GM10248 (cell line): ENCODE measurements around the gene SIGLEC7.

ENCODE experiments used
- CTCF ChIA-PET: fragments of 300-600 bp; sonication (Branson Sonifier 250); formaldehyde crosslinking; extraction: SDS; loops from one replicate; lab custom pipeline; 2021; ENCODE audit warnings: antibody characterized with exemption; lab: Yijun Ruan, JAX
- POLR2A ChIA-PET: fragments of 350-650 bp; sonication (Branson Sonifier 250); formaldehyde crosslinking; extraction: SDS; loops from one replicate; lab custom pipeline; 2020; ENCODE audit warnings: antibody characterized with exemption; lab: Yijun Ruan, JAX
- DNase-seq: peaks from one replicate; pipeline ENCODE4 v3.0.0; 2012; ENCODE audit errors: extremely low spot score
- CTCF ChIP-seq: IDR thresholded peaks from 2 replicates; pipeline ENCODE4 v1.5.1; 2012; ENCODE audit warnings: mild to moderate bottlenecking, low read depth; ENCODE audit errors: extremely low read depth, missing control alignments, control extremely low read depth

Gene SIGLEC7

GRCh38 chr19:51186323-51186722 lies 44.2 kb downstream of the SIGLEC7 start:
- POLR2A ChIA-PET: interaction anchor here (0.6 kb wide), 1 partner anchor 53 kb away, joined by 3 read pairs; no protein-coding TSS in a partner anchor

GRCh38 chr19:51187395-51188226 lies 45.5 kb downstream of the SIGLEC7 start:
- POLR2A ChIA-PET: no interaction called here
- no peak for TF ChIP-seq CTCF
- DNase-seq: no peak
- CTCF ChIA-PET: interaction anchor here (0.9 to 1.2 kb wide), 3 partner anchors 12 to 39 kb away, joined by 3 read pairs; no protein-coding TSS in a partner anchor

More at GRCh38 chr19:51186323-51186722, 44.2 kb downstream of the SIGLEC7 start:
- no peak for TF ChIP-seq CTCF
- no peak for DNase-seq
- CTCF ChIA-PET: interaction anchor here (0.9 kb wide), 2 partner anchors 14 to 18 kb away, joined by 3 read pairs; no protein-coding TSS in a partner anchor

- no peak for DNase-seq
- CTCF ChIA-PET: interaction anchor here (1.2 kb wide), 1 partner anchor 38 kb away, joined by 3 read pairs; no protein-coding TSS in a partner anchor
- no peak for TF ChIP-seq CTCF
- POLR2A ChIA-PET: no interaction called here
Observed at GRCh38 chr19:51188227-51188559, 46.1 kb downstream of the SIGLEC7 start.

GRCh38 chr19:51192689-51193088 lies 50.6 kb downstream of the SIGLEC7 start:
- ChIA-PET CTCF (interaction anchor here (1.1 to 2.4 kb wide), 2 partner anchors 65 to 67 kb away, joined by 3 to 6 read pairs; no protein-coding TSS in a partner anchor), POLR2A (no interaction called here)
- DNase-seq: no peak
- no peak for TF ChIP-seq CTCF

GRCh38 chr19:51194527-51195315 lies 52.6 kb downstream of the SIGLEC7 start:
- TF ChIP-seq CTCF: peak; percentile 12
- ChIA-PET CTCF (interaction anchor here (1.6 to 2.4 kb wide), 2 partner anchors 63 to 73 kb away, joined by 3 to 6 read pairs; no protein-coding TSS in a partner anchor), POLR2A (no interaction called here)
- no peak for DNase-seq

- POLR2A ChIA-PET: no interaction called here
- no peak for DNase-seq
- CTCF ChIA-PET: interaction anchor here (1.6 kb wide), 1 partner anchor 72 kb away, joined by 3 read pairs; no protein-coding TSS in a partner anchor
- no peak for TF ChIP-seq CTCF
Observed at GRCh38 chr19:51195316-51195586, 53.1 kb downstream of the SIGLEC7 start.
